ENCODE measurements around the gene DMGDH.

The DMGDH gene

GRCh38 chr5:79011869-79012268 is 57.6 kb downstream of the DMGDH start:
- H3K27me3 Mint-ChIP-seq = peaks cover 25 to 37% of the 10 kb centered on the region in 2 donors
- H3K9me3 Mint-ChIP-seq = peaks cover 9 to 10% of the 10 kb centered on the region in 2 donors
- no peaks in the 10 kb centered on the region for H3K4me1 Mint-ChIP-seq
- no peak overlapping the region for H3K4me3 Mint-ChIP-seq
- DNase-seq (no peak), ATAC-seq (replicated peaks) (no peak)
- peaks cover 2 to 4% of the 10 kb centered on the region in 2 donors for H3K36me3 Mint-ChIP-seq
- H3K27ac Mint-ChIP-seq = no peak overlapping the region

- H3K36me3 Mint-ChIP-seq = peaks cover 2 to 4% of the 10 kb centered on the region in 2 donors
- peaks cover 9 to 10% of the 10 kb centered on the region in 2 donors for H3K9me3 Mint-ChIP-seq
- ATAC-seq (replicated peaks) (no peak), DNase-seq (no peak)
- no peak overlapping the region for H3K4me3 Mint-ChIP-seq
- no peak overlapping the region for H3K27ac Mint-ChIP-seq
- peaks cover 25 to 33% of the 10 kb centered on the region in 2 donors for H3K27me3 Mint-ChIP-seq
- H3K4me1 Mint-ChIP-seq = no peaks in the 10 kb centered on the region
These were observed 58.1 kb downstream of the DMGDH start for GRCh38 chr5:79011219-79011836.

GRCh38 chr5:79008362-79008761 is 61.1 kb downstream of the DMGDH start:
- DNase-seq = no peak
- ATAC-seq (replicated peaks) = no peak
- Mint-ChIP-seq H3K4me3 (no peak overlapping the region), H3K27ac (no peak overlapping the region), H3K9me3 (peaks cover 7 to 8% of the 10 kb centered on the region in 2 donors), H3K4me1 (no peaks in the 10 kb centered on the region), H3K27me3 (peaks cover 12 to 27% of the 10 kb centered on the region in 2 donors), H3K36me3 (peaks cover 2 to 4% of the 10 kb centered on the region in 2 donors)

- ATAC-seq (replicated peaks) (no peak), DNase-seq (no peak)
- Mint-ChIP-seq H3K27ac (no peak overlapping the region), H3K27me3 (peaks cover 12 to 27% of the 10 kb centered on the region in 2 donors), H3K36me3 (peaks cover under 1% of the 10 kb centered on the region in 2 donors), H3K4me3 (no peak overlapping the region), H3K4me1 (no peaks in the 10 kb centered on the region), H3K9me3 (peaks cover 2 to 3% of the 10 kb centered on the region in 2 donors)
These were observed 61.6 kb downstream of the DMGDH start for GRCh38 chr5:79007872-79008271.

GRCh38 chr5:79005936-79006631 is 63.4 kb downstream of the DMGDH start:
- Mint-ChIP-seq H3K36me3 (no peaks in the 10 kb centered on the region), H3K4me1 (no peaks in the 10 kb centered on the region), H3K4me3 (no peak overlapping the region), H3K27me3 (peaks cover 9 to 17% of the 10 kb centered on the region in 2 donors), H3K9me3 (no peaks in the 10 kb centered on the region), H3K27ac (no peak overlapping the region)
- DNase-seq = no peak
- no peak for ATAC-seq (replicated peaks)

- H3K9me3 Mint-ChIP-seq = no peaks in the 10 kb centered on the region
- DNase-seq = no peak
- no peak overlapping the region for H3K4me3 Mint-ChIP-seq
- H3K36me3 Mint-ChIP-seq = no peaks in the 10 kb centered on the region
- no peaks in the 10 kb centered on the region for H3K4me1 Mint-ChIP-seq
- no peak for ATAC-seq (replicated peaks)
- H3K27ac Mint-ChIP-seq = no peak overlapping the region
- peaks cover 12 to 18% of the 10 kb centered on the region in 2 donors for H3K27me3 Mint-ChIP-seq
These were observed 64.3 kb downstream of the DMGDH start for GRCh38 chr5:79005151-79005550.

GRCh38 chr5:79002374-79002773 is 67.1 kb downstream of the DMGDH start:
- Mint-ChIP-seq H3K4me3 (no peak overlapping the region), H3K36me3 (no peaks in the 10 kb centered on the region), H3K4me1 (no peaks in the 10 kb centered on the region), H3K9me3 (no peaks in the 10 kb centered on the region), H3K27ac (no peak overlapping the region), H3K27me3 (peaks cover 16 to 29% of the 10 kb centered on the region in 2 donors)
- ATAC-seq (replicated peaks) (no peak), DNase-seq (no peak)

- ATAC-seq (replicated peaks) (no peak), DNase-seq (no peak)
- Mint-ChIP-seq H3K36me3 (no peaks in the 10 kb centered on the region), H3K4me1 (no peaks in the 10 kb centered on the region), H3K4me3 (no peak overlapping the region), H3K27ac (no peak overlapping the region), H3K27me3 (peaks cover 16 to 29% of the 10 kb centered on the region in 2 donors), H3K9me3 (no peaks in the 10 kb centered on the region)
These were observed 68.0 kb downstream of the DMGDH start for GRCh38 chr5:79001471-79001870.

GRCh38 chr5:78997090-78997489 is 72.4 kb downstream of the DMGDH start:
- H3K36me3 Mint-ChIP-seq = no peaks in the 10 kb centered on the region

GRCh38 chr5:78995521-78996007 is 73.9 kb downstream of the DMGDH start:
- Mint-ChIP-seq H3K27me3 (peaks cover 9 to 14% of the 10 kb centered on the region in 2 donors), H3K27ac (no peak overlapping the region), H3K9me3 (peaks cover 2 to 3% of the 10 kb centered on the region in 2 donors), H3K4me3 (no peak overlapping the region), H3K36me3 (no peaks in the 10 kb centered on the region), H3K4me1 (peaks cover 6 to 13% of the 10 kb centered on the region in 2 donors)
- no peak for DNase-seq
- ATAC-seq (replicated peaks) = no peak

More at GRCh38 chr5:78997090-78997489, 72.4 kb downstream of the DMGDH start:
- peaks cover 2 to 3% of the 10 kb centered on the region in 2 donors for H3K9me3 Mint-ChIP-seq
- no peak overlapping the region for H3K4me3 Mint-ChIP-seq
- peaks cover 6 to 13% of the 10 kb centered on the region in 2 donors for H3K4me1 Mint-ChIP-seq
- peaks cover 14% of the 10 kb centered on the region in 2 donors for H3K27me3 Mint-ChIP-seq
- DNase-seq (no peak), ATAC-seq (replicated peaks) (no peak)
- H3K27ac Mint-ChIP-seq = no peak overlapping the region

- no peak for DNase-seq
- H3K36me3 Mint-ChIP-seq = no peaks in the 10 kb centered on the region
- peaks cover 9 to 19% of the 10 kb centered on the region in 2 donors for H3K4me1 Mint-ChIP-seq
These were observed 76.3 kb downstream of the DMGDH start for GRCh38 chr5:78993165-78993564.

GRCh38 chr5:78992146-78992545 is 77.3 kb downstream of the DMGDH start:
- H3K4me1 Mint-ChIP-seq = peaks cover 9 to 19% of the 10 kb centered on the region in 2 donors
- no peak for DNase-seq
- no peak for ATAC-seq (replicated peaks)
- H3K9me3 Mint-ChIP-seq = peaks cover 2 to 3% of the 10 kb centered on the region in 2 donors
- H3K27me3 Mint-ChIP-seq = peaks cover 0 to 5% of the 10 kb centered on the region in 2 donors
- H3K36me3 Mint-ChIP-seq = no peaks in the 10 kb centered on the region
- no peak overlapping the region for H3K4me3 Mint-ChIP-seq
- no peak overlapping the region for H3K27ac Mint-ChIP-seq

More at GRCh38 chr5:78993165-78993564, 76.3 kb downstream of the DMGDH start:
- peak; percentile 90 to 93 for ATAC-seq (replicated peaks)
- Mint-ChIP-seq H3K4me3 (peak overlapping the region in 1 of 2 donors; percentile 3), H3K9me3 (peaks cover 2 to 3% of the 10 kb centered on the region in 2 donors), H3K27me3 (peaks cover 0 to 8% of the 10 kb centered on the region in 2 donors), H3K27ac (peak overlapping the region; percentile 49)

- no peak for ATAC-seq (replicated peaks)
- no peak for DNase-seq
- no peaks in the 10 kb centered on the region for H3K27me3 Mint-ChIP-seq
- H3K4me3 Mint-ChIP-seq = no peak overlapping the region
- H3K4me1 Mint-ChIP-seq = peaks cover 12 to 32% of the 10 kb centered on the region in 2 donors
- H3K9me3 Mint-ChIP-seq = no peaks in the 10 kb centered on the region
- no peaks in the 10 kb centered on the region for H3K36me3 Mint-ChIP-seq
- H3K27ac Mint-ChIP-seq = no peak overlapping the region
These were observed 80.4 kb downstream of the DMGDH start for GRCh38 chr5:78989080-78989479.

GRCh38 chr5:78985725-78986223 is 83.7 kb downstream of the DMGDH start:
- Mint-ChIP-seq H3K9me3 (no peaks in the 10 kb centered on the region), H3K27ac (peak overlapping the region; percentile 99), H3K4me3 (peak overlapping the region; percentile 86 to 89), H3K27me3 (no peaks in the 10 kb centered on the region), H3K4me1 (peaks cover 14 to 48% of the 10 kb centered on the region in 2 donors), H3K36me3 (no peaks in the 10 kb centered on the region)
- DNase-seq (peak; percentile 78), ATAC-seq (replicated peaks) (peak; percentile 82 to 83)

All from stimulated activated naive B cell treated with anti-CD40 and anti-IgM and Interleukin-4, amounts not matched to agents 10 μg/mL and 1 μg/mL and 100 μg/mL, for 72 hours (primary cell).